Forelimb muscle (tissue), 1 donor: ENCODE data around the gene DEFB124. TPM values are rescaled to one million over a fixed set of nuclear protein-coding genes. Genes with fewer than 3 reads are reported as not detected.
"Not testable (repeated sequence)": the region's sequence is repeated elsewhere in the genome, so short reads cannot be mapped to it uniquely, and the experiment has no call there.

Experiments used
- DNase-seq: peaks from one replicate; pipeline ENCODE4 v3.0.0-alpha.2; 2013; ENCODE audit warnings: low read depth
- polyA plus RNA-seq: library from polyadenylated mRNA; unstranded; fragments of 120-200 nt; gene quantifications from one replicate; pipeline ENCODE4 v1.2.1, GENCODE V29; 2013; ENCODE audit not compliant: insufficient read length

The DEFB124 gene
- polyA plus RNA-seq: 1.3 TPM

DNA sequence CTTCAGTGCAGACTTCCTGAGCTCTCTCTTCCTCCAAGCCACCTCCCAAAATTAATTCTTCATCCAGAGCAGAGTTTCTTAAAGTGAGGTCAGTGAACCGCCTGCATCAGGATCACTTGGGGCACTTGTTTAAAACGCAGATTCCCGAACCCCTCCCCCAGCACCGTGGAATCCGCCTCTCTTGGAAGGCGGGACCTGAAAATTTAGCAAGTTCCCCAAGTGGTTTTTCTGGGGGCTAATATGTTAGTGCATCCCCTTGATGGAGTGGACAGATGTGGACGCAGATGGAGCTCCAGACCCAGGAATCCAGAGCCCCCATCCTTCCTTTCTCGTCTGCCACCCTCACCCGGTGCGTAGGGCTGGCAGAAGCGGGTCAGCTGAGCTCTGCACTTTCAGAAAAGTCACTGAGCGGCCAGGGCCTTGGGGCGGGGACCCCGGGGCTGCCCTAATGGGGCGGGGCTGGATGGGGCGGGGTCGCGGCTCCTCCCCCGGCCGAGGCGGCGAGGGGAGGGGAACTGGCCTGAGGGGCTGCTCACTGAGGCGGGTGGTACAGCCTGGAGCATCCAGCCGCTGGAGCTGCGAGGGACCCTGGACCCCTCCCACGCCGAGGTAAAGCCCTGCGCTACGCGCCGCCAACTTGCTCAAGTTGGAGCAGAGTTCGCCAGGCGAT lies at the start of gene DEFB124, which contains the start of gene REM1:
Gene DEFB124, minus strand, starts transcription at position 370 of the 670 bp plus-strand sequence. CDS start 2,114 bp downstream, outside the sequence.
Gene REM1, plus strand, starts transcription at position 531 of the 670 bp plus-strand sequence. CDS start 1,158 bp downstream, outside the sequence.
- DNase-seq: no peak

GRCh38 chr20:31523361-31524283 lies 48.7 kb upstream of the DEFB124 start:
- DNase-seq: no peak

DNA sequence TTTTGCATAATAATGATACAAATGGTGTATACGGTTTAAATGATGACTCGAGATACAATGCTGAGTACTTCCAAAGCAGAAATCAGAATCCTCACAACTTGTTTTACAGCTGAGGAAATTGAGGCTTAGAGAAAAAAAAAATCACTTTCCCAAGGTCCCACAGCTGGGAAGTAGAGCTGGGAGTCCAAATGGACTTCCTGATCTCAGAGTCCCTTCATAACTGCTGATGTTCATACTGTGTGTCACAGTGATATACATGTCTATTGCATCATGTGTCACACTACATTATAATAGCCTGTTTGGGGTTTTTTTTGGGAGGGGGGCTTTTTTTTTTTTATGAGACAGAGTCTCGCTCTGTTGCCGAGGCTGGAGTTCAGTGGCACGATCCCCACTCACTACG lies 47.8 kb upstream of the DEFB124 start:
- no peak for DNase-seq

- DNase-seq: not testable (repeated sequence)
Observed at GRCh38 chr20:31521267-31521666, 46.3 kb upstream of the DEFB124 start.

GRCh38 chr20:31517373-31517772 lies 42.4 kb upstream of the DEFB124 start:
- DNase-seq: no peak

- no peak for DNase-seq
Observed at GRCh38 chr20:31516651-31517050, 41.7 kb upstream of the DEFB124 start.

DNA sequence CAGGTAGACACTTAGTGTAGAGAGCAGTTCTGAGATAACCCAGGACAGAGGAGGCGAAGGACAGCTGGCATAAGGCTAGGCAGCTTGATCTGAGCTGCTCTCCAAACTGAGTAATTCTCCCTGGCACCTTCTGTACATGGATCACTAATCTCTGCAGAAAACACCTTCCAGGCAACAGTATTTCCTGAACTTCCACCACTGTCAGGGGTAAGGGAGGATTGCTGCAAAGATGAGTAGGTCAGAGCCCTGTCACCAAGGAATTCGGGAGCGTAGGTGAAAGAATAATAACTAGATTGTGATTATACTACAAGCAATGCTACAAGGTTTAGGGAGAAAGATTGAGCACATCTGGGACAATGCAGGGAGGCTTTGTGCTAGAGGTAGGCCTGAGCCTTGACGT lies 41.2 kb upstream of the DEFB124 start:
- no peak for DNase-seq

DNA sequence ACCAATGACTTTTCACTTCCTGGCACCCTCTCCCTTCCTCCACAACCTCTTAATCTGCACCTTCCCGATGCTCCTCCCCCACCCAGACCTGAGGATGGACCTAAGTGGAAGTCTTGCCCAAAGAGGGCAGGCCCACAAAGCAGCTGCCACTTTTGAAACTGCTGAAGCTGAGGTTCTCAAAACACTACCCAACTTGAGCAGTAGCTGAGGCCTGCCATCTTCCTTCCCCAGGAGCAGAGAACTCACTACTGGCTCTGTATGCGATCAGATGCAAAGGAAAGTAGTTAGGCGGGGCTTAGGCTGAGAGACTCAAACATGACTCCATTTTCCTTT lies 40.8 kb upstream of the DEFB124 start:
- no peak for DNase-seq

- no peak for DNase-seq
Observed at GRCh38 chr20:31515072-31515774, 40.3 kb upstream of the DEFB124 start.

DNA sequence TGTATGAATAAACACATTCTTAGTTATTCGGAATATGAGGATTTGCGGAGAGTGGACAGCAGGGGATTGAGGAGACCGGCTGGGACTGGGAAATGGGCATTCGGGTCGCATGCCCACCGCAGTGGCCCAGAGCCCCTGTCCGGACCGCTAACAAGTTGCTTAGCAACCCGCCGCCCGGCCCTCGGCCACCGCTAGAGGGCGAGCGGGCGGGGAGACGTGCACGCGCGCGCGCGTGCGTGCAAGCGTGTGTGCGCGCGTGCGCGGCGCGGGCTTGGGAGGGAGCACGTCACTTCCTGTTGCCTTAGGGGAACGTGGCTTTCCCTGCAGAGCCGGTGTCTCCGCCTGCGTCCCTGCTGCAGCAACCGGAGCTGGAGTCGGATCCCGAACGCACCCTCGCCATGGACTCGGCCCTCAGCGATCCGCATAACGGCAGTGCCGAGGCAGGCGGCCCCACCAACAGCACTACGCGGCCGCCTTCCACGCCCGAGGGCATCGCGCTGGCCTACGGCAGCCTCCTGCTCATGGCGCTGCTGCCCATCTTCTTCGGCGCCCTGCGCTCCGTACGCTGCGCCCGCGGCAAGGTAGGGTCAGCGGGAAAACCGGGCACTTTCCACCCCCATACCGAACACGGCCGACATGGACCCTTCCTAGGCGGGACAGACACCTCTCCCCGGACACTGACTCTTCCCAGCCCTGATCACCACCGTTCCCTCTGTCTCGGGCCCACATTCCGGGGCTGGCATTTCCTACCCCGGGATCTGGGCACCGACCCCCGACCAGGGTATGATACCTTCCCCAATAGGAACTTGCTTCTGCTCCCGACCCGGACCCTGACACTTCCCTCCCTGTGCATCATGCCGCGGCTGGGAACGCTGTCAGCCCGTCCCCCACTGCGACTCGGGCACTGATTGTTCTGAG lies 39.5 kb upstream of the DEFB124 start, which contains the start of gene HM13:
Gene HM13, plus strand, starts transcription at position 289 of the 918 bp plus-strand sequence. Its CDS starts 110 bp downstream, at position 399.
- peak; percentile 90 for DNase-seq

- no peak for DNase-seq
Observed at GRCh38 chr20:31508517-31509244, 33.8 kb upstream of the DEFB124 start.

DNA sequence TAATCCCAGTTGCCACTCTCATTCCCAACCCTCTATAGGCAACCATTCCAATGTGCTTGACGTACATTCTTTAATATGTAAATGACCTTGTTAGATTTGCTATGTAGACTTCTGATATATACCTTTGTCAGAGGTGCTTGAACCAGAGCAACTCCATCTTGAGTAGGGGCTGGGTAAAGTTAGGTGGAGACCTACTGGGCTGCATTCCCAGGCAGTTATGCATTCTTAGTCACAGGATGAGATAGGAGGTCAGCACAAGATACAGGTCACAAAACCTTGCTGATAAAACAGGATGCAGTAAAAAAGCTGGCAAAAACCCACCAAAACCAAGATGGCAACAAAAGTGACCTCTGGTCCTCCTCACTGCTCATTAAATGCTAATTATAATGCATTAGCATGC lies 31.0 kb upstream of the DEFB124 start:
- no peak for DNase-seq

GRCh38 chr20:31502884-31503673 lies 28.2 kb upstream of the DEFB124 start:
- peak; percentile 62 for DNase-seq

DNA sequence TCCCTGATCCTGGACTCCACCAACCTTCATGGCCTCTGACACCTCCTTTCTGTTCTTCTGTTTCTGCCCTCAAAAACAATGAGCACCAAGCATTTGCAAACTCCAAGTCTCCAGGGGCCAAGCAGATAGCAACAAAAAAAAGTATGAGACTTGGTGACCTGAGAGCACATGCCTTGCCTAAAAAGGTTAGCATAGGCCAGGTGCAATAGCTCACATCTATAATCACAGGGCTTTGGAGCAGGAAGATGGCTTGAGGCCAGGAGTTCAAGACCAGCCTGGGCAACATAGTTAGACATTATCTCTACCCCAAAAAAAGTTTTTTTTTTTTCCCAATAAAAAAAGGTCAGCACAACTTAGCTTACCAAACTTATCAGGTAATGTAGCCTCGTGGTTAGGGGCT lies 25.6 kb upstream of the DEFB124 start:
- DNase-seq: no peak

DNA sequence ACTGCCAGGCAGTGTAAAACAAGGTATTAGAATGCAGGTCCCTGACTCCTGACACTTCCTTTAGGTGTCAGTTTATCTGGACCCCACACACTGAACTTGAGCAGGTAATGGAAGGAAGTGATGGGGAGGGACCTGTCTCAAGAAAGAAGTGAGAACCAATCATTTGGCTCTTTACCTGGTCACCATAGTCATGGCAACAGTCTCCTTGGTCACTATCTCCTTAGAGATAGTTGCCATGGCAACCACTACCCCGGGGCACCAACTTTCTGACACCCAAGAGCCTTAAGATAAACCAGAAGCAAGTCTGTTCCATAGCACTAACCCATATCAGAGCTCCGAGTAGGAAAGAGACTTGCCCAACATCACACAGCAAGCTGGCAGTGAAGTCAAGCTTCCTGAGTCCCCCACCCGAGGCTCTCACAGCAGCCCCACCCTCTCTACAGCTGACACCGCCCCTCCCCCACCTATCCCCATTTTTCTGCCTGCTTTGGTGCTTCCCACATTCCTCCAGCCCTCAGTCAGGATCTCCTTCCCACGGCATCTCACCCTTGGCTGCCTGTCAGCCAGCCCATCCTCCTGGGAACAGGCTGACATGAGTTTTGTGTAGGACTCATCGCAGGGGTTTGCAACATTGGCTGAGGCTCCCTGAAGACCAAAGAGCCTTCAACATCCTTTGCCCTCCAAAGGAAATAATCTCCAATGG lies 23.1 kb upstream of the DEFB124 start:
- DNase-seq: no peak

- DNase-seq: peak; percentile 93
Observed at GRCh38 chr20:31496761-31497295, 21.9 kb upstream of the DEFB124 start.

DNA sequence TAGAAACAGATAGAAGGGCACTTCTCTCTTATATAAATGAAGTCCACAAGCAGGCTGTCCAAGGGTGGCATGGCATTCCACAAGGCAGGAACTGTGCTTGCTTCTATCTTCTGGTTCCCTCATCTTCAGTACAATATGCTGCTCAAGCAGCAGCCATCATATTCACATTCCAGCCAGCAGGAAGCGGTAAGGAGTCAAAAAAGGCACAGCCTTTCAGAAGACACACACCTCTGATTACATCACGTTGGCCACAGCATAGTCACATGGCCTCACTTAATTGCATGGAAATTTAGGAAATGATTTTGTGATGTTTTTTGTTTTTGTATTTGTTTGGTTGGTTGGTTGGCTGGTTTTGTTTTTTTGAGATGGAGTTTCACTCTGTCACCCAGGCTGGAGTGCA lies 19.2 kb upstream of the DEFB124 start:
- no peak for DNase-seq

DNA sequence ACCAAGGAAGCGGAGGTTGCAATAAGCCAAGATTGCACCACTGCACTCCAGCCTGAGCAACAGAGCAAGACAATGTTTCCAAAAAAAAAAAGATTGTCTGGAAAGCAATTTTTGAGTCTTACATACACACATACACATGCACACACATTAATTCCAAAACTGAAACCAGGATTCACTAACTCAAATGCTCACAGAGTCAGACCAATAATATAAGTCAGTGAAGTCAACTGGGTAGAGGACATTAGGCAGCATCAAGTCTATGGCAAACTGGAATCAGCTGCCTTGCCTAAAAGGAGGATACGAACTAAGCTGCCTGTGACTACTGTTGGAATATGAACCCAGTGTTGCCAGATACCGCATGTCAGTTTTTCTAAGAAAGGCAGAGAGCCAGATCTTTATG lies 15.8 kb upstream of the DEFB124 start:
- no peak for DNase-seq

DNA sequence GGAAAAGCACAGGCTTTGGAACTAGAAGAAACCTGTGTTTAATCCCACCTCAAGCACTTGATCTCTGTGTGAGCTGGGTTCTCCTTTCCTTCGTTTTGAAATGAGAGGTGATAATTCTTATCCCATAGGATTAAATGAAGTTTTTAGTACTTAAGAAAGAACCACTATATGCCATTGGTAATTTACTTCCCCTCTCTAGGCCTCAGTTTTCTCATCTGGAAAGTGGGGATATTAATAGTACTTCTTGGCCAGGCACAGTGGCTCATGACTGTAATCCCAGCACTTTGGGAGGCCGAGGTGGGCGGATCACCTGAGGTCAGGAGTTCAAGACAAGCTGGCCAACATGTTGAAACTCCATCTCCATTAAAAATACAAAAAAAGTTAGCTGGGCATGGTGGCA lies 14.2 kb upstream of the DEFB124 start:
- no peak for DNase-seq
